Measurements from ENCODE around the gene RFX5. TPM values are rescaled to one million over a fixed set of nuclear protein-coding genes. Genes with fewer than 3 reads are reported as not detected.

The RFX5 gene
- total and polyA plus RNA-seq, 9 of the 15 experiments (the other 6 are each of a cell fraction or from before 2014, with no cell fraction given): 3.8 to 48.2 (median 32.2) TPM

DNA sequence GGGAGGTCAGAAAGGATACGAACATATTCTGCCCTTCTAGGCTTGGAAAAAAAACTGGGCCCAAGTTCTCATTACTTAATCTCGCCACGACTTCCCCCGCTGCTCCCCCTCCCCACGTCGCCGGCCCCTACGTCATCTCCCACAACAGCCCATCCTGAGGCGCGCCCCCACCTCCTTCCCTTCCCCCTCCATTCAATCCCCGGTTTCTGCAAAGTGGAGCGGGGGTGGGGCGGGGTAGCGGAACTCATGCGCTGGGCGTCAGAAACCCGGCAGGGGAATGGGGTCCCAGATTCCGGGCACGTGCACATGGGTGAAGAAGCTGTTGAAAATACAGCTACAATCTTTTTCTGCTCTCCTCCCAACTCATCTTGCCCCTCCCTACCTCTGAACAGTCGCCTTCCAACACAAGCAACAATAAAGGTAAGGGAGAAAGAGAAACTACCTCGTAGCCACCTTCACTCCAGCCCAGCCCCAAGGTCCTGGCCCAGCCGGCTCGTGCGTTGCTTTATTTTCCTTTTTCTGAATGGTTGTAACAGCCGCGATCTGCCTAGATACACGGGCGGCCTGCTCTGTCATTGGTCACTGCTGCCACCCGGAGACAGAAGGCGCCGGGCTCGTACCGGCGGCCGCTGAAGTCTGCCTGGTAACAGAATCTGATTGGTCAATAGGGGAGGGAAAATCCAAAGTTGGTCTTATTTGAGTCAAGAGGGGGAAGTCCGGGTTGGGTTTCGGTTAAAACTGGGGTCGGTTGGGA, at the start of gene RFX5 (continued):
- TF ChIP-seq NR2C1 (IDR thresholded peaks at IDR 0.05) (no peak; the same call in 1 of the 2 replicates), NR2C1 (tag; IDR thresholded peaks at IDR 0.05) (no peak), PBX2 (CRISPR knock-in tag; IDR thresholded peaks at IDR 0.05; ENCODE audit: low read depth) (no peak), PBX2 (tag; conservative IDR thresholded peaks at IDR 0.05; ENCODE audit: low read depth) (no peak), BACH1 (tag; IDR thresholded peaks at IDR 0.05) (no peak), ATF1 (CRISPR knock-in tag; IDR thresholded peaks at IDR 0.05) (no peak), ATF1 (tag; IDR thresholded peaks at IDR 0.05) (peak; percentile 91), SP1 (CRISPR knock-in tag; IDR thresholded peaks at IDR 0.05) (peak; percentile 68), SMARCE1 (IDR thresholded peaks at IDR 0.05) (peak; percentile 73), ZNF583 (CRISPR knock-in tag; IDR thresholded peaks at IDR 0.05) (no peak), TAF7 (tag; IDR thresholded peaks at IDR 0.05) (no peak), SOX6 (IDR thresholded peaks at IDR 0.05) (peak; percentile 46; the same call in 1 of the 2 replicates), KAT2B (IDR thresholded peaks at IDR 0.05; ENCODE audit: low read depth, low read length) (no peak), ADNP (tag; IDR thresholded peaks at IDR 0.05) (no peak), ZNF274 (IDR thresholded peaks at IDR 0.05; ENCODE audit: borderline replicate concordance, low read depth, low read length) (no peak), MAZ (CRISPR knock-in tag; conservative IDR thresholded peaks at IDR 0.05 in 1 of 2, IDR thresholded peaks at IDR 0.05 in 1 of 2) (peak in 1 of 2 experiments; percentile 57; a peak in 1 of 4 replicates), HDAC1 (IDR thresholded peaks at IDR 0.05) (peak in 1 of 2 experiments; percentile 84; a peak in 2 of 4 replicates), ZC3H4 (CRISPR knock-in tag; IDR thresholded peaks at IDR 0.05; ENCODE audit: borderline replicate concordance) (no peak)
- TF ChIP-seq, protein P1, sequence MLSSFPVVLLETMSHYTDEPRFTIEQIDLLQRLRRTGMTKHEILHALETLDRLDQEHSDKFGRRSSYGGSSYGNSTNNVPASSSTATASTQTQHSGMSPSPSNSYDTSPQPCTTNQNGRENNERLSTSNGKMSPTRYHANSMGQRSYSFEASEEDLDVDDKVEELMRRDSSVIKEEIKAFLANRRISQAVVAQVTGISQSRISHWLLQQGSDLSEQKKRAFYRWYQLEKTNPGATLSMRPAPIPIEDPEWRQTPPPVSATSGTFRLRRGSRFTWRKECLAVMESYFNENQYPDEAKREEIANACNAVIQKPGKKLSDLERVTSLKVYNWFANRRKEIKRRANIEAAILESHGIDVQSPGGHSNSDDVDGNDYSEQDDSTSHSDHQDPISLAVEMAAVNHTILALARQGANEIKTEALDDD (IDR thresholded peaks at IDR 0.05): no peak
- TF ChIP-seq, protein P2, sequence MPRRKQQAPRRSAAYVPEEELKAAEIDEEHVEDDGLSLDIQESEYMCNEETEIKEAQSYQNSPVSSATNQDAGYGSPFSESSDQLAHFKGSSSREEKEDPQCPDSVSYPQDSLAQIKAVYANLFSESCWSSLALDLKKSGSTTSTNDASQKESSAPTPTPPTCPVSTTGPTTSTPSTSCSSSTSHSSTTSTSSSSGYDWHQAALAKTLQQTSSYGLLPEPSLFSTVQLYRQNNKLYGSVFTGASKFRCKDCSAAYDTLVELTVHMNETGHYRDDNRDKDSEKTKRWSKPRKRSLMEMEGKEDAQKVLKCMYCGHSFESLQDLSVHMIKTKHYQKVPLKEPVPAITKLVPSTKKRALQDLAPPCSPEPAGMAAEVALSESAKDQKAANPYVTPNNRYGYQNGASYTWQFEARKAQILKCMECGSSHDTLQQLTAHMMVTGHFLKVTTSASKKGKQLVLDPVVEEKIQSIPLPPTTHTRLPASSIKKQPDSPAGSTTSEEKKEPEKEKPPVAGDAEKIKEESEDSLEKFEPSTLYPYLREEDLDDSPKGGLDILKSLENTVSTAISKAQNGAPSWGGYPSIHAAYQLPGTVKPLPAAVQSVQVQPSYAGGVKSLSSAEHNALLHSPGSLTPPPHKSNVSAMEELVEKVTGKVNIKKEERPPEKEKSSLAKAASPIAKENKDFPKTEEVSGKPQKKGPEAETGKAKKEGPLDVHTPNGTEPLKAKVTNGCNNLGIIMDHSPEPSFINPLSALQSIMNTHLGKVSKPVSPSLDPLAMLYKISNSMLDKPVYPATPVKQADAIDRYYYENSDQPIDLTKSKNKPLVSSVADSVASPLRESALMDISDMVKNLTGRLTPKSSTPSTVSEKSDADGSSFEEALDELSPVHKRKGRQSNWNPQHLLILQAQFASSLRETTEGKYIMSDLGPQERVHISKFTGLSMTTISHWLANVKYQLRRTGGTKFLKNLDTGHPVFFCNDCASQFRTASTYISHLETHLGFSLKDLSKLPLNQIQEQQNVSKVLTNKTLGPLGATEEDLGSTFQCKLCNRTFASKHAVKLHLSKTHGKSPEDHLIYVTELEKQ (CRISPR knock-in tag; IDR thresholded peaks at IDR 0.05): no peak
- TF ChIP-seq, protein P3, sequence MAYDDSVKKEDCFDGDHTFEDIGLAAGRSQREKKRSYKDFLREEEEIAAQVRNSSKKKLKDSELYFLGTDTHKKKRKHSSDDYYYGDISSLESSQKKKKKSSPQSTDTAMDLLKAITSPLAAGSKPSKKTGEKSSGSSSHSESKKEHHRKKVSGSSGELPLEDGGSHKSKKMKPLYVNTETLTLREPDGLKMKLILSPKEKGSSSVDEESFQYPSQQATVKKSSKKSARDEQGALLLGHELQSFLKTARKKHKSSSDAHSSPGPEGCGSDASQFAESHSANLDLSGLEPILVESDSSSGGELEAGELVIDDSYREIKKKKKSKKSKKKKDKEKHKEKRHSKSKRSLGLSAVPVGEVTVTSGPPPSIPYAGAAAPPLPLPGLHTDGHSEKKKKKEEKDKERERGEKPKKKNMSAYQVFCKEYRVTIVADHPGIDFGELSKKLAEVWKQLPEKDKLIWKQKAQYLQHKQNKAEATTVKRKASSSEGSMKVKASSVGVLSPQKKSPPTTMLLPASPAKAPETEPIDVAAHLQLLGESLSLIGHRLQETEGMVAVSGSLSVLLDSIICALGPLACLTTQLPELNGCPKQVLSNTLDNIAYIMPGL (CRISPR knock-in tag; IDR thresholded peaks at IDR 0.05): no peak; the same call in 1 of the 2 replicates

All from K562 (cell line).